Muscle of arm (tissue), 12 donors: Measurements from ENCODE around the gene CABLES2. TPM values are rescaled to one million over a fixed set of nuclear protein-coding genes. Genes with fewer than 3 reads are reported as not detected.

Source experiments
- DNase-seq: peaks from one replicate; pipeline ENCODE4 v3.0.0-alpha.2; 2013
- polyA plus RNA-seq, 12 donors: library from polyadenylated mRNA; unstranded; fragments of 120-200 nt; gene quantifications; one replicate each; pipeline ENCODE4 v1.2.1, GENCODE V29; 2013; ENCODE audit not compliant: insufficient read length in 12 of 12

The CABLES2 gene
- polyA plus RNA-seq, 12 donors: 4.1 to 10.6 (median 5.1) TPM; not detected in 1

DNA sequence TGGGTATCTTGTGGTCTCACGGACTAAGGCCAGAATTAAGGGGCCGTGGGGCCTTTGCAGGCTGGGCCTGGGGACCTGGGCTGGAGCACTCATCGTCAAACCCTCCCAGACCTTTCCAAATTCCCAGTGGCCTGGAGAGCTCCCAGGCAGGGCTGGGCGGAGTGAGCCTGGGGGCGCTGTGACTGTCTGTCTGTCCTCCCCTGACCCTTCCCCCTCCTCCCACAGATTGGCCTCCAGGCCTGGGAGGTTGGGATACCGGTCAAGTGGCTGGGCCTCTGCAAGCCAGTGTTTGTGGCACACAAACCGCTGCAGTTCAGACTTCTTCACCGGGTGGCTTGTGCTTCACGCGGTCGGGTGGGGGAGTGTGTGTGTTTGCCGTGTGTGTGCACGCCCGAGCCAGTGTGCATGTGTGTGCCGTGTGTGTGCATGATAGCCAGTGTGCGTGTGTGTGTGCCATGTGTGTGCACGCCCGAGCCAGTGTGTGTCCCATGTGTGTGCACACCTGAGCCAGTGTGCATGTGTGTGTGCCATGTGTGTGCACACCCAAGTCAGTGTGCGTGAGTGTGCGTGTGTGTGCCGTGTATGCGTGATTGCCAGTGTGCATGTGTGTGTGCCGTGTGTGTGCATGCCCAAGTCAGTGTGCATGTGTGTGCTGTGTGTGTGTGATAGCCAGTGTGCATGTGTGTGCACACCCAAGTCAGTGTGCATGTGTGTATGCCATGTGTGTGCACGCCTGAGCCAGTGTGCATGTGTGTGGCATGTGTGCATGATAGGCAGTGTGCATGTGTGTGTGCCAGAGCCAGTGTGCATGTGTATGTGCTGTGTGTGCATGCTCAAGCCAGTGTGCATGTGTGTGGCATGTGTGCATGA is 14.0 kb upstream of the CABLES2 start:
- no peak for DNase-seq

DNA sequence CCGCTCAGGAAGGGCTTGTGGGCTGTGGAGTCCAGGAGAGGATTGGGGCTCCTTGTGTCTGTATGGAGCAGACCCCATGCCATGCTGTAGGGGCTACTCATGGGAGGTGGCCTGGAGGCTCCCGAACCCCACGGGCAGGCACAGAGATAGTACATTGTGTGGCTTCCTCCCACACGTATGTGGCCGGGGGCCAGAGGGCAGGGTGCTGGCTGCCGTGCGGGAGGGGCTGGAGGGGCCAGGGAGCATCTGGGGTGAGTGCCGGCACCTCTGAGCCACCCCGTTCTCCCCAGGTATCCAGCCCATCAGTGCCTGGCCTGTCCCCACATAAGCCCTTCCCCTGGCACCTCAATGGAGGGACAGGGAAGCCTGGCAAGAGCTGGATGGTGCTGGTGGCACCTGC is 12.7 kb upstream of the CABLES2 start:
- DNase-seq: no peak

GRCh38 chr20:62418709-62419487 is 11.8 kb upstream of the CABLES2 start:
- no peak for DNase-seq

GRCh38 chr20:62417981-62418708 is 11.1 kb upstream of the CABLES2 start:
- DNase-seq: no peak

GRCh38 chr20:62416651-62417637 is 9.9 kb upstream of the CABLES2 start:
- DNase-seq: no peak

DNA sequence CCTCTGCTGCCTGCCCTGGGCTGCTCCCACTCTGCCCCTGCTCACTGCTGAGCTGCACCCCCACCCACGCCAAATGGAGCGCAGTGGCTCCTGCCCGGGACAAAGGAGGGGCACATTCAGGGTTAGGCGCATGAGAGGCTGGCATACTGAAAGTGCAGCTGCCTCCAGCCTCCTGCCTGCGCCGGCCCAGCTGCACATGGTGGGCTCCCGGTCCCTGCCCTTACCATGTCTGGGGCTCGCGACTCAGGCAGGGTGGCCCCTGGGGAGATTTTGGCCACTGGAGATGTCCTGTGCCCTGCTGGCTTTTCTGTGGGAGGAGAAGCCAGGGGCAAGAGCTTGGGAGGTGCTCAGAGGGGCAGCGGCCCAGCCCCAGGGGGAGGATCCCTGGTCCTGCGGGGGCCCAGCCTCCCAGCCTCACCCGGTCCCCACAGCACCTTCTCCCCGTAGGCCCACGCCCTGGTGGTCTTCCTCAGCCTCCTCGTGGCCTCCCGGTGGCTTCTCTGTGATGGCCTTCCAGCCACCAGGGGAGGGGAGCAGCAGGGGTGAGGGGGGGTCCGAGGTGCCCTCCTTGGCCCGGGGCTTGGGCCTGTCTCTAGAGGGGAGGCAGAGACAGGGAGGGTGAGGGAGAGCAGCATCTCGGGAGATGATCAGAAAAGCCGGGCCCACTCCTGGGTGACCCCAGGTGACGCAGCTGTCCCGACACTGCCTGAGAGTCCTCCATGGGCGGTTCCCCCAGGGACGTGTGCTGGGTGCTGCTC is 8.4 kb upstream of the CABLES2 start:
- no peak for DNase-seq

DNA sequence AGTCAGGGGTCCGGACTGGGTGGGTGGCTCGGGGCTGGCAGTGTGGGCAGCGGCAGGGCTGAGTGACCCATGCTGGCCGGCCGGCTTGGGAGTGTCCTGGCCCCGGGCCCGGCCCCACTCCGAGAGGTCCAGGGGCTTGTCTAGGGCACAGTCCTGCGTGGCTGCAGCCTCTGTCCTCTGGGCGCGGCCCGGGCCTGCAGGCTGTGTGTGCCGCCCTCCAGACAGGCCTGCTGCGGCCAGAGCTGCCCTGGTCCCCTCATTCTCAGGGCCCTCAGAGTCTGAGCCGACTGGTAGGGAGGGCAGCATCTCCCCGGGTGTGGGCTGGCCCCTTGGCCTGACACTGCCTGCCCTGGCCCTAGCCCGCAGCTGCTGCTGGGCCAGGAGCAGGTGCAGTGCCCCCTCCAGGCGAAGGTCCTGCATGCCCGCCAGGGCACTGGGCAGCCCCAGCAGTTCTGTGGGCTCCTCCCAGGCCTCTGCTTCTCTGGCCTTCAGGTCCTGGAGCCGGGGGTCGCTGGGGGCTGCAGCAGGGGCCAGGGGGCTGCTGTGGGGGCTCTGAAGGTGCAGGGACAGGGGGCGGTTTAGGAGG is 6.9 kb upstream of the CABLES2 start:
- DNase-seq: no peak

DNA sequence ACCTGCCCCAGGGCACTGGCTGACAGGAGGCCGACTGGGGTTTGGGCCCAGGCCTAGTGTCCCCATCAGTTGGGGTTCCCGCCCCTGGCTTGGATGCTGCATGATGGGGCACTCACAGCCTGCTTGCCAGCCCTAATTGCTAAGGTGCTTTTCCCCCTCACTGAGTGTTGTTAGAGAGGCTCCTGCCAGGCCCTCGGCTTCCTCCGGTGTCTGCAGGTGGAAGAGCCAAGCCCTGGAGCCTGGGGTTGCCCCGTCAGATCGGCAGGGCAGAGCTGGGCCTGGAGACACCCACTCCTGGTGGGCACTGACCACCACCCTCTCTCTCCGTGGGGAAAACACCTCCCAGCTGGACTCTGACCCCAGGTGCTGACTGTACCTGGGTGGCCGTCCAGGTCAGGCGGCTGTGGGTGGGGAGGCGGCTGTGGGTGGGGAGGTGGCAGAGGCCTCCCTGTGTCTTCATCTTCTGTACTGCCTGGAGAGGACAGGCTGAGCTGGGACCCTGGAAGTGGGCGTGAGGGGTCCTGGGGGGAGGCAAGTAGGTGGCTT is 6.0 kb upstream of the CABLES2 start:
- no peak for DNase-seq

- DNase-seq: no peak
Measured at GRCh38 chr20:62412194-62413024, 5.3 kb upstream of the CABLES2 start.

GRCh38 chr20:62411479-62412193 is 4.6 kb upstream of the CABLES2 start:
- DNase-seq: no peak

- no peak for DNase-seq
Measured at GRCh38 chr20:62410746-62411478, 3.8 kb upstream of the CABLES2 start.

DNA sequence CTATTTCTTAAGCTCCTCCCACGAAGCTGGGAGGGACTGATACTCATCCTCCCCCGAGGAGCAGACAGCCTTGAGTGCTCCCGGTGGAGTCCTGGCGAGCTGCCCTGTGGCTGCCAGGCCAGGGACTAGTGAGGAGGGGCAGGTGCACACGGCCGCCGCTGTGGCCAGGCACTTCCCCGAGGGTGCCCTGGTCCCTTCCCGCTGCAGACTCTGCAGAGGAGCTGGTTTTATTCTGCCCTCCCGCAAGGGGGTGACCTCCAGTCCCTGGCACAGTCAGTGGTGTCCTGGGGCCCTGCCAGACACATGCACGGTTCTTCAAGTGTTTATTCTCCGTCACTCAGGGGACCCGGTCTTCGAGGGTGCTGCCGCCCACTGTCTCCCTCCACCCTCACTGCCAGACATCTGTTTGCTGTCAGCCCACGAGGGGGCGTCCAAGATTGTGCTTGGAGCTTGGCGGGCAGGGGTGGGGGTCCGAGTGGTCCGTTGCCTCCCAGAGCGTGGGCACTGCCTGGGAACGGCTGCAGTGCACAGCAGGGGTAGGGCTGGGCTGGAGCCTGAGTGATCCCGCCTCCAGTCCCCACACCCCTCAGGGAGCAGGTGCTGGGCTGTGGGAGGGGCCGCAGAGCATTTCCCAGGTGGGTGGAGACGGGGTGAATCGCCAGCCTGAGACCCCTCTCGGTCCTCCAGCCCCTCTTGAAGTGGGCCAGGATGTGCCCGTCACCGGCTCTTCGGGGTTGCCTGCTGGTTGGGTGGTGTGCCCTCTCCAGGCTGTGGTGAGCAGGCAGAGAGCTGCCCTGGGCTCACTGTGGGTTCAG is 3.1 kb upstream of the CABLES2 start:
- no peak for DNase-seq

DNA sequence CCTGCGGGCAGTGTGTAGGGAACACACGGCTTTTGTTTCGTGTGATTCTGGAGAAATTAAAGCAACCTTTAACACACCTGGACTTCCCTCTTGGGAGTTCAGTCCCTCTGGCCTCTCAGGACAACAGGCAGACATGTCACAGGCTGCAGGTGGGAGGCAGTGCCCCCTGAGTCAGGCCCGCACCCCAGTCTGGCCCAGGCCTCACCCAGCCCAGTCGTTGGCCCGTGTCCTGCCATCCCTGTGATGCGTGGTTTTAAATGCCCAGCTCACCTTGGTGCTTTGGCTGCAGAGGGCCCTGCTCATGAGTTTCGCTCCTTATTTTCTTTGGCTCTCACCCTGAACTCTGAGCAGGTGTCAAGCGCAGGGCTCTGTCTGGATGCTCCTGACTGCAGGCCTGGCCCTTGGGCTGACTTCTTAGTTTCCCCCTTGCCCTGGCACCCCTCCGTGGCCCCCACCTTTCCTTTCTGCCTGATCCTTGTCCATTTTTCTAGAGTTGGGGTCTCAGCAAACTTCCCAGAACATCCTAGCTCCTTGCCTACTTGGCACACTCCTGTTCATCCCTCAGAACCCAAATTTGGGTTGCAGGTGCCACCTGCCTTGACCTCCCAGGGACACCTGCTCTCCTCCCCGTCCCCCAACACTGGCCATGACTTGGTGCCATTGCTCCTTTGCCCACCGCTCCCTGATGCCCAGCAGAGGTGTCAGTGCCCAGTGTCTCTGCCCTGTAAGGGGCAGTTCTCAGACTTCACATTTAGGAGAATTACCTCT is 2.2 kb upstream of the CABLES2 start:
- DNase-seq: no peak

- DNase-seq: no peak
Measured at GRCh38 chr20:62408640-62409039, 1.6 kb upstream of the CABLES2 start.

- no peak for DNase-seq
Measured at GRCh38 chr20:62408055-62408454, 970 bp upstream of the CABLES2 start.
